Sigmoid colon (tissue), 7 donors: Measurements from ENCODE around the gene SPOCK1. TPM values are rescaled to one million over a fixed set of nuclear protein-coding genes. Genes with fewer than 3 reads are reported as not detected.

Source experiments
- DNase-seq: peaks from one replicate; pipeline ENCODE4 v3.0.0-alpha.2; 2019
- H3K27ac ChIP-seq, 4 donors: fragments of 200-600 bp; sonication (generic); one replicate each; pipeline ENCODE4 v1.5.1; 2016 to 2019; ENCODE audit warnings: mild to moderate bottlenecking in 1 of 4
- H3K27me3 ChIP-seq, 3 donors: fragments of 200-600 bp; sonication (generic); one replicate each; pipeline ENCODE4 v1.5.1; 2019; ENCODE audit warnings: mild to moderate bottlenecking in 1 of 3
- H3K36me3 ChIP-seq, 4 donors: fragments of 200-600 bp; sonication (generic); one replicate each; pipeline ENCODE4 v1.5.1; 2016 to 2019
- H3K4me1 ChIP-seq, 4 donors: fragments of 200-600 bp; sonication (generic); one replicate each; pipeline ENCODE4 v1.5.1; 2017 to 2019
- H3K4me3 ChIP-seq, 4 donors: fragments of 200-600 bp; sonication (generic); one replicate each; pipeline ENCODE4 v1.5.1; 2017 to 2019; ENCODE audit warnings: mild to moderate bottlenecking in 2 of 4, moderate library complexity in 1 of 4
- H3K9me3 ChIP-seq, 4 donors: fragments of 200-600 bp in 3 of 4; sonication (generic) in 3 of 4; one replicate each; pipeline versions ENCODE4 v1.5.1 to v1.6.1; 2013 to 2019
- CTCF ChIP-seq, 4 experiments: fragments of 450-650 bp in 3 of 4; fragments of 200-600 bp in 1 of 4; IDR thresholded peaks; one replicate each; pipeline ENCODE4 v1.5.1; 2016 to 2019; ENCODE audit warnings: antibody characterized with exemption in 4 of 4, mild to moderate bottlenecking in 3 of 4, moderate library complexity in 2 of 4
- EP300 ChIP-seq, 4 donors: sonication (generic); formaldehyde crosslinking; IDR thresholded peaks; one replicate each; pipeline ENCODE4 v1.6.1; 2017; ENCODE audit warnings: antibody characterized with exemption in 4 of 4
- POLR2A ChIP-seq, 2 donors: fragments of 450-650 bp; IDR thresholded peaks; one replicate each; pipeline ENCODE4 v1.6.1; 2016; ENCODE audit warnings: antibody characterized with exemption in 2 of 2, mild to moderate bottlenecking in 2 of 2, moderate library complexity in 2 of 2
- POLR2AphosphoS5 ChIP-seq, 4 donors: sonication (generic); formaldehyde crosslinking; IDR thresholded peaks; one replicate each; pipeline ENCODE4 v1.6.1; 2017; ENCODE audit warnings: antibody characterized with exemption in 4 of 4
- WGBS, 2 donors: extraction: QIAGEN DNeasy Blood & Tissue Kit; methylation state at CpG; one replicate each; pipeline ENCODE4 v1.1.7; 2013; 5-methylcytosine and 5-hydroxymethylcytosine counted together
- intact Hi-C: fragments of 100-400 bp; cut with DNase I; formaldehyde crosslinking; loops from one replicate; pipeline ENCODE4 v1.15.1; 2023
- polyA plus RNA-seq, 3 donors: library from polyadenylated mRNA; stranded (reverse); fragments of 200-250 nt; gene quantifications; one replicate each; pipeline ENCODE4 v1.2.3, GENCODE V29; 2013
- total RNA-seq, 4 donors: library from RNA; depleted of rRNA; stranded (reverse); fragments of >200 nt; gene quantifications; one replicate each; pipeline ENCODE4 v1.1.0, GENCODE V29; 2016
- donor health status: healthy with polysubstance abuse.
- donor health status: Bipolar disorder and iron deficiency.
- donor health status: healthy.

The SPOCK1 gene
- total and polyA plus RNA-seq, 7 donors = 2.4 to 104 (median 33.4) TPM

- intact Hi-C loops = no loop called here
- no peak for DNase-seq
- TF ChIP-seq POLR2A (IDR thresholded peaks at IDR 0.05) = no peak
- TF ChIP-seq POLR2AphosphoS5 (IDR thresholded peaks at IDR 0.05) = no peak
- no peak for TF ChIP-seq EP300 (IDR thresholded peaks at IDR 0.05)
- TF ChIP-seq CTCF (IDR thresholded peaks at IDR 0.05) = no peak
- H3K9me3 ChIP-seq = no peaks in the 10 kb centered on the region
- H3K36me3 ChIP-seq = no peaks in the 10 kb centered on the region
- 16 to 57% methylated on average over 1 of the region's 1 CpG for WGBS, 2 donors
- no peaks in the 10 kb centered on the region for H3K27me3 ChIP-seq
- peaks cover 0 to 10% (median 6%) of the 10 kb centered on the region in 4 donors for H3K4me1 ChIP-seq
- H3K4me3 ChIP-seq = no peak overlapping the region
- no peak overlapping the region for H3K27ac ChIP-seq
These were observed 61.4 kb downstream of the SPOCK1 start for GRCh38 chr5:137437774-137438173.

DNA sequence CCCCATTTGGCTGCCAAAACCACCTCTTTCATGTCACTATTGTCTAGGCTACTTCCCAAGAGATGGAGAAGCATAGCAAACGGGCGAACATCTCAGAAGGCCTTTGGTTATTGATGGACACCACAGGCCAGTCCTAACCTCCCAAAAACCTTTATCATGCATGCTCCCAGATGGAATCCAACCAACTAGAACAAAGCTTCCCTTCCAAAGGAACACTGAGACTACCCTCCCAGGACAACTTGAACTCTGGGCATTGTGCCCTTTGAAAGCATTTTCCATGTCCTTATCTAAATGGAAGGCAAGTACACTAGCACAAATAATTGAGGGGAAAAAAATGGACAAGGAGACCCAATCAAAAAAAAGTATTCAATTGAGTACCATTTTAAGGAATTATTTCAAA is 65.6 kb downstream of the SPOCK1 start:
- H3K4me3 ChIP-seq = no peak overlapping the region
- H3K36me3 ChIP-seq = no peaks in the 10 kb centered on the region
- no peak for DNase-seq
- intact Hi-C loops = no loop called here
- H3K9me3 ChIP-seq = no peaks in the 10 kb centered on the region
- H3K27ac ChIP-seq = no peak overlapping the region
- WGBS, 2 donors = 84 to 87% methylated on average over 2 of the region's 2 CpGs
- TF ChIP-seq EP300 (IDR thresholded peaks at IDR 0.05) (no peak), CTCF (IDR thresholded peaks at IDR 0.05) (no peak), POLR2A (IDR thresholded peaks at IDR 0.05) (no peak), POLR2AphosphoS5 (IDR thresholded peaks at IDR 0.05) (no peak)
- H3K27me3 ChIP-seq = no peaks in the 10 kb centered on the region
- no peaks in the 10 kb centered on the region for H3K4me1 ChIP-seq

DNA sequence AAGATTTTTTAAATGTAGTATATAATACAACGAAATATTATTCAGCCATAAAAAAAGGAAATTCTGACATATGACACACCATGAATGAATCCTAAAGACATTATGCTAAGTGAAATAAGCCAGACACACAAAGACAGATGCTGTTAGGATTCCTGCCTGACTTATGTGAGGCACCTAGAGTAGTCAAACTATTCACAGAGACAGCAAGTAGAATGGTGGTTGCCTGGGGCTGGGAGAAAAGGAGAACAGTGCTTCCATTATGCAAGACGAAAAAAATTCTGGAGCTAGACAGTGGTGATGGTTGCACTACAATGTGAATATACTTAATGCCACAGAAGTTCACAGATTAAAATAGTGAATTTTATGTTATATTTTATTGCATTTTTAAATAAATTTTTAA is 66.8 kb downstream of the SPOCK1 start:
- H3K9me3 ChIP-seq = no peaks in the 10 kb centered on the region
- H3K4me1 ChIP-seq = no peaks in the 10 kb centered on the region
- no peak for DNase-seq
- intact Hi-C loops = no loop called here
- no peak overlapping the region for H3K27ac ChIP-seq
- H3K36me3 ChIP-seq = no peaks in the 10 kb centered on the region
- no peak overlapping the region for H3K4me3 ChIP-seq
- no peaks in the 10 kb centered on the region for H3K27me3 ChIP-seq
- WGBS, 2 donors = 44 to 47% methylated on average over 2 of the region's 2 CpGs
- TF ChIP-seq POLR2AphosphoS5 (IDR thresholded peaks at IDR 0.05) = no peak
- no peak for TF ChIP-seq POLR2A (IDR thresholded peaks at IDR 0.05)
- no peak for TF ChIP-seq EP300 (IDR thresholded peaks at IDR 0.05)
- no peak for TF ChIP-seq CTCF (IDR thresholded peaks at IDR 0.05)

DNA sequence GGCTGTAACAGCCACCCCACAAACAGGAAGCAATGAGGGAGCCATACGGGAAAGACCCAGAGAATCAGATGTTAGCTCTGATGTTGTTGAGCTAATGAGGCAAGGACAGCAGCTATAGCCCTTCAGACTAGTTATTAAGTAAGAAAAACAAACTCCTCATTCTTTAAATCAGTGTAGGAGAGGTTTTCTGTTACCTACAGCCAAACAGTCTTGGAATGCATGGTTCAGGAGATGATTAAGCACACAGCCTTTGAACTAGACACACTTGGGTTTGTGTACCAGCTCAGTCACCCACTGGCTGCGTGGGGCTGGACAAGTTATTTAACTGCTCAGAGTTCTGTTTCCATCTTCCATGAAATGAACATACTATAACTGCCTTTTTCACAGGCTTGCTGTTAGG is 68.1 kb downstream of the SPOCK1 start:
- H3K27ac ChIP-seq = no peak overlapping the region
- intact Hi-C loops = no loop called here
- no peak overlapping the region for H3K4me3 ChIP-seq
- DNase-seq = no peak
- H3K27me3 ChIP-seq = no peaks in the 10 kb centered on the region
- no peaks in the 10 kb centered on the region for H3K9me3 ChIP-seq
- H3K4me1 ChIP-seq = no peaks in the 10 kb centered on the region
- WGBS, 2 donors = 26 to 32% methylated on average over 2 of the region's 2 CpGs
- TF ChIP-seq CTCF (IDR thresholded peaks at IDR 0.05) (no peak), POLR2A (IDR thresholded peaks at IDR 0.05) (no peak), POLR2AphosphoS5 (IDR thresholded peaks at IDR 0.05) (no peak), EP300 (IDR thresholded peaks at IDR 0.05) (no peak)
- no peaks in the 10 kb centered on the region for H3K36me3 ChIP-seq

DNA sequence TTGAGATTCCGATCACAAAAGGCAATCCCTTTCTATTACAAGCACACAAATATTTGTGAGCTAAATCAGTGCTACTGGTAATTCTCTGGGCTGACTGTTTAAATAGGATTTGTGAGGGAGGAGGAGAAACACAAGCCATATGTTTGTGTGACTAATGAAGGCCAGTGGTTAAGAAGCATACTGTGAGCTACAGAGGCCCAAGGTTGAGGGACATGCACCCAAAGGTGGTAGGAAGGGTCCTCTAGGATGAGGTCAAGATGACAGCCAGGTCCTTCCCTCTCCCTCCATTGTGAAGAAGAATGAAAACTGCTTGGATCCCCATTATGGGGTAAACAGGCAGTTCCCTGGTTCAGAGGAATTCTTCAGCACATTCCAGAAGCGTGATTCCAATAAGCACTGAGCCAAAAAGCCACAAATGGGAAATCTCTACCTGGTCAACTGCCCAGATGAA is 83.9 kb downstream of the SPOCK1 start:
- H3K4me1 ChIP-seq = peaks cover 0 to 39% (median 36%) of the 10 kb centered on the region in 4 donors
- TF ChIP-seq POLR2A (IDR thresholded peaks at IDR 0.05) (no peak), CTCF (IDR thresholded peaks at IDR 0.05) (no peak), POLR2AphosphoS5 (IDR thresholded peaks at IDR 0.05) (peak in 3 of 4 donors; percentile 62 to 79 (median 63)), EP300 (IDR thresholded peaks at IDR 0.05) (peak in 1 of 4 donors; percentile 66)
- peak overlapping the region in 3 of 4 donors; percentile 50 to 73 (median 67) for H3K27ac ChIP-seq
- no peak for DNase-seq
- no peaks in the 10 kb centered on the region for H3K27me3 ChIP-seq
- intact Hi-C loops = no loop called here
- H3K36me3 ChIP-seq = no peaks in the 10 kb centered on the region
- no peak overlapping the region for H3K4me3 ChIP-seq
- WGBS, 2 donors = 74 to 86% methylated on average over 2 of the region's 2 CpGs
- no peaks in the 10 kb centered on the region for H3K9me3 ChIP-seq
